GM18520 (cell line): ENCODE data around the gene PLSCR4.
"Not testable (repeated sequence)": the region's sequence is repeated elsewhere in the genome, so short reads cannot be mapped to it uniquely, and the experiment has no call there.

Experiments used
- ATAC-seq: cut with Tn5 transposase; IDR thresholded peaks from one replicate; pipeline ENCODE4 v1.9.1; 2021; ENCODE audit not compliant: unreplicated experiment

The PLSCR4 gene

GRCh38 chr3:146250449-146251382, at the start of gene PLSCR4:
Gene PLSCR4, minus strand, starts transcription at chr3:146251105. Its CDS starts 29,034 bp downstream, at chr3:146222071.
- no peak for ATAC-seq

GRCh38 chr3:146293401-146293800, 42.5 kb upstream of the PLSCR4 start:
- ATAC-seq = not testable (repeated sequence)

GRCh38 chr3:146283781-146284445, 33.0 kb upstream of the PLSCR4 start:
- ATAC-seq = no peak

GRCh38 chr3:146280864-146281263, 30.0 kb upstream of the PLSCR4 start:
- no peak for ATAC-seq

GRCh38 chr3:146279951-146280350, 29.0 kb upstream of the PLSCR4 start:
- ATAC-seq = no peak

GRCh38 chr3:146279013-146279412, 28.1 kb upstream of the PLSCR4 start:
- no peak for ATAC-seq

- ATAC-seq = no peak
Observed at GRCh38 chr3:146277953-146278631, 27.2 kb upstream of the PLSCR4 start.

GRCh38 chr3:146275476-146275875, 24.6 kb upstream of the PLSCR4 start:
- no peak for ATAC-seq

GRCh38 chr3:146274833-146275232, 23.9 kb upstream of the PLSCR4 start:
- no peak for ATAC-seq

GRCh38 chr3:146273721-146274407, 23.0 kb upstream of the PLSCR4 start:
- no peak for ATAC-seq

GRCh38 chr3:146271180-146271579, 20.3 kb upstream of the PLSCR4 start:
- no peak for ATAC-seq

- ATAC-seq = no peak
Observed at GRCh38 chr3:146269271-146269670, 18.4 kb upstream of the PLSCR4 start.

GRCh38 chr3:146268535-146269219, 17.8 kb upstream of the PLSCR4 start:
- ATAC-seq = no peak

GRCh38 chr3:146265720-146266119, 14.8 kb upstream of the PLSCR4 start:
- no peak for ATAC-seq

GRCh38 chr3:146262371-146263110, 11.6 kb upstream of the PLSCR4 start:
- no peak for ATAC-seq

- no peak for ATAC-seq
Observed at GRCh38 chr3:146259880-146260589, 9.1 kb upstream of the PLSCR4 start.

GRCh38 chr3:146256851-146257486, 6.1 kb upstream of the PLSCR4 start:
- no peak for ATAC-seq

- ATAC-seq = not testable (repeated sequence)
Observed at GRCh38 chr3:146252445-146252844, 1.5 kb upstream of the PLSCR4 start.

GRCh38 chr3:146249921-146250320, 984 bp downstream of the PLSCR4 start:
- no peak for ATAC-seq
